NB4 (cell line): ENCODE results near the gene APOL3.
"Not testable (repeated sequence)": the region's sequence is repeated elsewhere in the genome, so short reads cannot be mapped to it uniquely, and the experiment has no call there.

ENCODE experiments used
- DNase-seq: peaks from one replicate; pipeline ENCODE4 v3.0.0; 2010; ENCODE audit warnings: low read depth
- H3K4me3 ChIP-seq: one replicate; pipeline ENCODE4 v1.5.1; 2011; ENCODE audit warnings: mild to moderate bottlenecking, low read depth, low read length, moderate library complexity
- CTCF ChIP-seq: IDR thresholded peaks from one replicate; pipeline ENCODE4 v1.5.1; 2012; ENCODE audit warnings: low read depth, low read length
- MAX ChIP-seq: IDR thresholded peaks from 2 replicates; pipeline ENCODE4 v1.6.1; 2011; ENCODE audit warnings: low read depth, low read length
- MYC ChIP-seq: IDR thresholded peaks from 2 replicates; pipeline ENCODE4 v1.6.1; 2011; ENCODE audit warnings: low read depth, low read length
- POLR2A ChIP-seq: IDR thresholded peaks from 2 replicates; pipeline ENCODE4 v1.6.1; 2011; ENCODE audit warnings: mild to moderate bottlenecking; ENCODE audit not compliant: insufficient read length; ENCODE audit errors: extremely low read depth

Gene APOL3

GRCh38 chr22:36145881-36146280 is 14.7 kb downstream of the APOL3 start:
- no peak for DNase-seq
- TF ChIP-seq CTCF (no peak), MAX (no peak), MYC (no peak), POLR2A (no peak)
- H3K4me3 ChIP-seq = no peak overlapping the region

- peak; percentile 54 for DNase-seq
- no peak overlapping the region for H3K4me3 ChIP-seq
- TF ChIP-seq CTCF (peak; percentile 73), MAX (no peak)
Measured at GRCh38 chr22:36144886-36145541, 15.5 kb downstream of the APOL3 start.

GRCh38 chr22:36143956-36144355 is 16.6 kb downstream of the APOL3 start:
- DNase-seq = no peak
- H3K4me3 ChIP-seq = no peak overlapping the region
- no peak for TF ChIP-seq CTCF
- TF ChIP-seq MAX = no peak
- no peak for TF ChIP-seq MYC
- no peak for TF ChIP-seq POLR2A

- no peak overlapping the region for H3K4me3 ChIP-seq
- DNase-seq = no peak
- no peak for TF ChIP-seq MYC
Measured at GRCh38 chr22:36143066-36143815, 17.3 kb downstream of the APOL3 start.

- no peak overlapping the region for H3K4me3 ChIP-seq
- no peak for DNase-seq
- TF ChIP-seq CTCF (no peak), MYC (no peak), MAX (no peak), POLR2A (no peak)
Measured at GRCh38 chr22:36141481-36141880, 19.1 kb downstream of the APOL3 start.

GRCh38 chr22:36138709-36139108 is 21.8 kb downstream of the APOL3 start:
- H3K4me3 ChIP-seq, DNase-seq: not testable (repeated sequence)

- H3K4me3 ChIP-seq = no peak overlapping the region
- no peak for DNase-seq
- no peak for TF ChIP-seq MAX
- TF ChIP-seq CTCF = no peak
- no peak for TF ChIP-seq MYC
- no peak for TF ChIP-seq POLR2A
Measured at GRCh38 chr22:36136988-36137387, 23.6 kb downstream of the APOL3 start.
